Neural crest cell (in vitro differentiated cells): ENCODE measurements around the gene CAST. TPM values are rescaled to one million over a fixed set of nuclear protein-coding genes. Genes with fewer than 3 reads are reported as not detected.

ENCODE experiments used
- DNase-seq: peaks from one replicate; pipeline ENCODE4 v3.0.0; 2021; ENCODE audit warnings: low read depth, mixed read lengths, low spot score
- H3K27ac Mint-ChIP-seq: one replicate; pipeline ENCODE4 v1.8.0; 2021; ENCODE audit warnings: mild to moderate bottlenecking, mixed read lengths; ENCODE audit not compliant: unreplicated experiment
- H3K27me3 Mint-ChIP-seq: 2 replicates; pipeline ENCODE4 v1.8.0; 2021; ENCODE audit warnings: low read depth, mild to moderate bottlenecking, mixed read lengths
- H3K36me3 Mint-ChIP-seq: 2 replicates; pipeline ENCODE4 v1.8.0; 2021; ENCODE audit warnings: low read depth, mild to moderate bottlenecking, mixed read lengths
- H3K4me1 Mint-ChIP-seq: 2 replicates; pipeline ENCODE4 v1.8.0; 2021; ENCODE audit warnings: mixed read lengths
- H3K4me3 Mint-ChIP-seq: one replicate; pipeline ENCODE4 v1.8.0; 2021; ENCODE audit warnings: mild to moderate bottlenecking, mixed read lengths
- H3K9me3 Mint-ChIP-seq: 2 replicates; pipeline ENCODE4 v1.8.0; 2021; ENCODE audit warnings: mixed read lengths
- CTCF ChIP-seq: fragments of 200-600 bp; sonication (generic); conservative IDR thresholded peaks from 2 replicates; pipeline ENCODE4 v1.5.0; 2021; ENCODE audit warnings: antibody characterized with exemption, mild to moderate bottlenecking
- total RNA-seq: library from RNA; stranded (reverse); gene quantifications from 2 replicates; pipeline ENCODE4 v1.2.1, GENCODE V29; 2021

Gene CAST
- total RNA-seq, 1 donor from 2014 or later = 50.7 TPM

- H3K4me1 Mint-ChIP-seq = no peaks in the 10 kb centered on the region
- H3K4me3 Mint-ChIP-seq = no peak overlapping the region
- H3K9me3 Mint-ChIP-seq = no peaks in the 10 kb centered on the region
- no peaks in the 10 kb centered on the region for H3K27me3 Mint-ChIP-seq
- TF ChIP-seq CTCF = no peak
- no peak for DNase-seq
- no peak overlapping the region for H3K27ac Mint-ChIP-seq
- no peaks in the 10 kb centered on the region for H3K36me3 Mint-ChIP-seq
Measured at GRCh38 chr5:96637196-96637595, 25.0 kb upstream of the CAST start.

GRCh38 chr5:96638561-96638960 is 23.6 kb upstream of the CAST start:
- no peak for DNase-seq
- no peaks in the 10 kb centered on the region for H3K4me1 Mint-ChIP-seq
- no peak for TF ChIP-seq CTCF
- no peaks in the 10 kb centered on the region for H3K9me3 Mint-ChIP-seq
- no peak overlapping the region for H3K4me3 Mint-ChIP-seq
- no peaks in the 10 kb centered on the region for H3K27me3 Mint-ChIP-seq
- H3K27ac Mint-ChIP-seq = no peak overlapping the region
- H3K36me3 Mint-ChIP-seq = no peaks in the 10 kb centered on the region

- Mint-ChIP-seq H3K36me3 (no peaks in the 10 kb centered on the region), H3K27ac (no peak overlapping the region), H3K9me3 (no peaks in the 10 kb centered on the region), H3K4me3 (no peak overlapping the region), H3K4me1 (no peaks in the 10 kb centered on the region), H3K27me3 (no peaks in the 10 kb centered on the region)
- no peak for TF ChIP-seq CTCF
- DNase-seq = no peak
Measured at GRCh38 chr5:96640696-96641095, 21.5 kb upstream of the CAST start.

- no peaks in the 10 kb centered on the region for H3K4me1 Mint-ChIP-seq
- DNase-seq = no peak
- no peaks in the 10 kb centered on the region for H3K27me3 Mint-ChIP-seq
- H3K27ac Mint-ChIP-seq = no peak overlapping the region
- H3K9me3 Mint-ChIP-seq = no peaks in the 10 kb centered on the region
- H3K4me3 Mint-ChIP-seq = no peak overlapping the region
- no peaks in the 10 kb centered on the region for H3K36me3 Mint-ChIP-seq
- TF ChIP-seq CTCF = no peak
Measured at GRCh38 chr5:96641368-96642280, 20.6 kb upstream of the CAST start.

GRCh38 chr5:96642281-96642640 is 19.9 kb upstream of the CAST start:
- H3K4me1 Mint-ChIP-seq = no peaks in the 10 kb centered on the region
- no peaks in the 10 kb centered on the region for H3K27me3 Mint-ChIP-seq
- no peak overlapping the region for H3K4me3 Mint-ChIP-seq
- H3K27ac Mint-ChIP-seq = no peak overlapping the region
- no peaks in the 10 kb centered on the region for H3K36me3 Mint-ChIP-seq
- no peaks in the 10 kb centered on the region for H3K9me3 Mint-ChIP-seq
- TF ChIP-seq CTCF = no peak
- no peak for DNase-seq
